Measurements from ENCODE around the gene ACOT13. TPM values are rescaled to one million over a fixed set of nuclear protein-coding genes. Genes with fewer than 3 reads are reported as not detected.
A peak's percentile ranks its signal among the peaks of the same experiment; 100 is the strongest.
"Not testable (repeated sequence)": the region's sequence is repeated elsewhere in the genome, so short reads cannot be mapped to it uniquely, and the experiment has no call there.

The ACOT13 gene
- total RNA-seq, 1 experiment from 2014 or later = 48.0 TPM

DNA sequence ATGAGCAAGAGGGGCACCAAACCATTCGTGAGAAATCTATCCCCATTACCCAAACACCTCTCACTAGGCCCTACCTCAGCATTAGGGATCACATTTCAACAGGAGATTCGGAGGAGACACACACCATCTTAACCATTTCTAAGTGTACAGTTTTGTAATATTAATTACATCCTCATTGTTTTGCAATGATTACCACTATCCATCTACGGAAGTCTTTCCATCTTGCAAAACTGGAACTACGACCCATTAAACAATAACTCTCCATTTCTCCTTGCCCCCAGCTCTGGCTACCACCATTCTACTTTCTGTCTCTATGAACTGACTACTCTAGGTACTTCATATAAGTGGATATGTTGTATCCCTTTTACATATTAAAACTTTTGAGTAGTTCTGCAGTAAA, 20.1 kb downstream of the ACOT13 start:
- no peak for DNase-seq (ENCODE audit: low spot score)

DNA sequence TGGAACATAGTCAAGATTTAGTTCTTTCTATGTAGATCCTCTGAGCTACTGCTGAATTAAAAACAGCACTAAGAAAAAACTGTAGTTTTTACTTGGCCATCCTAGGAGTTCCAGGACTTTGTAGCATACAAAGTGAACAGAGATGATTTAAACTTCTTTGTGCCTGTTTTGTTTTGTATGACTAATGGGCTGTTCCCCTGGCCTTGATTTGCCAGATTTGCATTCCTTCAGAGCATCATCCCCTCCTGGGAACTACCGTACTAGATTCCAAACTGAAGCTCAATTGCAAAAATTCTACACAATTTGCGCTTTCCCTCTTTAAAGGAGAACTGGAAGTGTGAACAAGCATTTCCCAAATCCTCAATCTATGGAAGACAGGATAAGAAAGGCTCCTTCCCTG, 23.1 kb downstream of the ACOT13 start:
- DNase-seq (ENCODE audit: low spot score) = no peak
- in situ Hi-C loops (cut with HindIII; ENCODE audit: low sequenced_read_pairs) = no loop called here

More for the DNA sequence above, 20.1 kb downstream of the ACOT13 start:
- in situ Hi-C loops (cut with HindIII; ENCODE audit: low sequenced_read_pairs) = no loop called here

- in situ Hi-C loops (cut with HindIII; ENCODE audit: low sequenced_read_pairs) = no loop called here
- no peak for DNase-seq (ENCODE audit: low spot score)
Observed at GRCh38 chr6:24690593-24690992, 23.7 kb downstream of the ACOT13 start.

GRCh38 chr6:24691550-24691949, 24.7 kb downstream of the ACOT13 start:
- DNase-seq (ENCODE audit: low spot score) = no peak
- in situ Hi-C loops (cut with HindIII; ENCODE audit: low sequenced_read_pairs) = no loop called here

GRCh38 chr6:24692003-24692402, 25.1 kb downstream of the ACOT13 start:
- DNase-seq (ENCODE audit: low spot score) = no peak
- in situ Hi-C loops (cut with HindIII; ENCODE audit: low sequenced_read_pairs) = no loop called here

DNA sequence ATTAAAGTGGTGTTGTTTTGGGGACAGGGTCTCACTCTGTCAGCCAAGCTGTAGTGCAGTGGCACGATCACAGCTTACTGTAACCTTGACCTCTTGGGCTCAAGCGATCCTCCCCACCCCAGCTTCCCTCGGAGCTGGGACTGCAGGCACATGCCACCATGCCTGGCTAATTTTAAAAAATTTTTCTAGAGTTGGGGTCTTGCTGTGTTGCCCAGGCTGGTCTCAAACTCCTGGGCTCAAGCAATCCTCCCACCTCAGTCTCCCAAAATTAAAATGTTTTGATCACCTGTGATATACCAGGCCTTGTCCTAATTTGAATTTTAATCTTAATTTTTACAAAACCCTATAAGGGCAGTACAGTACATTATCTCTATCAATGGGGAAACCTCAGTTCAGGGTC, 25.5 kb downstream of the ACOT13 start:
- in situ Hi-C loops (cut with HindIII; ENCODE audit: low sequenced_read_pairs) = no loop called here
- no peak for DNase-seq (ENCODE audit: low spot score)

GRCh38 chr6:24692848-24693592, 26.1 kb downstream of the ACOT13 start:
- DNase-seq (ENCODE audit: low spot score) = no peak
- in situ Hi-C loops (cut with HindIII; ENCODE audit: low sequenced_read_pairs) = no loop called here

- no peak for DNase-seq (ENCODE audit: low spot score)
- in situ Hi-C loops (cut with HindIII; ENCODE audit: low sequenced_read_pairs) = no loop called here
Observed at GRCh38 chr6:24694198-24694597, 27.3 kb downstream of the ACOT13 start.

DNA sequence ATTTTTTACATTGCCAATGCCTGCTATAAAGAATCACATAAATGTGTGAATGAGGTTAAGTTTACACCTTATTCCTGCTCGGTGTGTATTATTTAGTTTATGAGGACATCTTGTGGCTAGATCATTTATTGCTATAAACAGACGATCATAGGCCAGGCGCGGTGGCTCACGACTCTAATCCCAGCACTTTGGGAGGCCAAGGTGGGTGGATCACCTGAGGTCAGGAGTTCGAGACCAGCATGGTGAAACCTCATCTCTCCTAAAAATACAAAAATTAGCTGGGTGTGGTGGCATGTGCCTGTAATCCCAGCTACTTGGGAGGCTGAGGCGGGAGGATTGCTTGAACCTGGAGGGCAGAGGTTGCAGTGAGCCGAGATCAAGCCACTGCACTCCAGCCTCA, 28.8 kb downstream of the ACOT13 start:
- peak; percentile 74 for DNase-seq (ENCODE audit: low spot score)
- in situ Hi-C loops (cut with HindIII; ENCODE audit: low sequenced_read_pairs) = not testable (repeated sequence)

GRCh38 chr6:24696097-24696496, 29.2 kb downstream of the ACOT13 start:
- in situ Hi-C loops (cut with HindIII; ENCODE audit: low sequenced_read_pairs) = no loop called here
- no peak for DNase-seq (ENCODE audit: low spot score)

DNA sequence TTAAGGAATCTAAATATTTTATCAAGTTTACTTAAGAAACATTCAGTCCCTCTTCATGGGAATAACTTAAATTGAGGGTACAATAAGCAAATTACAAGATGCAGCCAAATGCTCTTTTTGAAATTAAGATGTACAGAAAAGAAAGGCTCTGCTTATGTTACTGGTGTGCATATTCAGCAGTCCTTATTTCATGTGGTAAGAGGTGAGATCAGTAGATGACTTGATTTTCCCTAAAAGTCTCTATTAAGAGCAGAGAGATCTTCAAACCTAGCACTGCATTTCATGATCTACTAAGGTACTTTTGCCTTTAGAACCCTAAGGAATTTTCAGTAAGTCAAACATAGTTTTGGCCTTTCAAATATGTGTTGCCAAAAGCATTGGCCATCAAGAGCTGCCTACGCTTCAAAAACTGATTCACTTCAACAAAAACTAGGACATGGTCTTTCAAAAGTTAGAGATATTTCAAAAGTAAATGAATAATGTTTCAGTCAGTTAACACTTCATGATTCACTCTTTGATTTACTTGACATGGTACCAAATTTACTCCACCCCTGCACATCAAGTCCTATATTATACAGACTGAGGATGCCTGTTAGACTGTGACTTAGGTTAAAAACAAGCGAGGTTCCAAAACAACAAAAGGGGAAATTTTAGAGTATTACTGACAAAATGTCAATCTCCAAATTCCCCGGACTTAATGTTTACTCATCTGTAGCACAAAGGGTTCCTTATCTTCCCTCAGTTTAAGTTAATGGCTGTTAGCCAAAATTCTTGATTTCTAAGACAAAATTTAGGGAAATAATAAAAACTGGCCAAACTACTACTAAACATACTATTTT, 32.9 kb downstream of the ACOT13 start:
- in situ Hi-C loops (cut with HindIII; ENCODE audit: low sequenced_read_pairs) = no loop called here

DNA sequence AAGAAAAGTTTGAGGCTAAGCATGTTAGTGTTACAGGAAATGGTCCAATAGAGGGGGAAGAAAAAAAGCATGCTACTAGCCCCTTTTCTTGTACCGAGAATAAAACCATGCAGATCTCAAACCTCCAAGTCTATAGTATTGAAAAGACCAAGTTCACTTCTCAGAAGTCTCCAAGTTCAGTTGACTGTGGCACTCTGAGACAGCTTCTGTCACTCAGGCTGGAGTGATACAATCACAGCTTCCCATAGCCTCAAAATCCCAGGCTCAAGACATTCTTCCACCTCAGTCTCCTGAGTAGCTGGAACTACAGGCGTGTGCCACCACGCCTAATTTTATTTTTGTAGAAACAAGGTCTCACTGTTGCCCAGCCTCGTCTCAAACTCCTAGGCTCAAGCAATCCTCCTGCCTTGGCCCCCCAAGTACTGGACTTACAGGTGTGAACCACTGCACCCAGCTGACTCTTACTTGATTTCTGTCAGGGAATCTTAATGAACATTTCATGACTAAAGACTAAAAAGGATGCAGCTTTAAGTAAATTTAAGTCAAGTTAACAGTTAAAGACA, 35.9 kb downstream of the ACOT13 start:
- no peak for DNase-seq (ENCODE audit: low spot score)
- in situ Hi-C loops (cut with HindIII; ENCODE audit: low sequenced_read_pairs) = no loop called here

More for the DNA sequence above, 32.9 kb downstream of the ACOT13 start:
- no peak for DNase-seq (ENCODE audit: low spot score)

GRCh38 chr6:24704468-24704867, 37.6 kb downstream of the ACOT13 start:
- no peak for DNase-seq (ENCODE audit: low spot score)
- in situ Hi-C loops (cut with HindIII; ENCODE audit: low sequenced_read_pairs) = no loop called here

- in situ Hi-C loops (cut with HindIII; ENCODE audit: low sequenced_read_pairs) = no loop called here
- DNase-seq (ENCODE audit: low spot score) = no peak
Observed at GRCh38 chr6:24708612-24709011, 41.7 kb downstream of the ACOT13 start.

GRCh38 chr6:24709014-24709711, 42.3 kb downstream of the ACOT13 start:
- in situ Hi-C loops (cut with HindIII; ENCODE audit: low sequenced_read_pairs) = no loop called here
- DNase-seq (ENCODE audit: low spot score) = no peak

- in situ Hi-C loops (cut with HindIII; ENCODE audit: low sequenced_read_pairs) = no loop called here
Observed at GRCh38 chr6:24710519-24711303, 43.8 kb downstream of the ACOT13 start.

DNA sequence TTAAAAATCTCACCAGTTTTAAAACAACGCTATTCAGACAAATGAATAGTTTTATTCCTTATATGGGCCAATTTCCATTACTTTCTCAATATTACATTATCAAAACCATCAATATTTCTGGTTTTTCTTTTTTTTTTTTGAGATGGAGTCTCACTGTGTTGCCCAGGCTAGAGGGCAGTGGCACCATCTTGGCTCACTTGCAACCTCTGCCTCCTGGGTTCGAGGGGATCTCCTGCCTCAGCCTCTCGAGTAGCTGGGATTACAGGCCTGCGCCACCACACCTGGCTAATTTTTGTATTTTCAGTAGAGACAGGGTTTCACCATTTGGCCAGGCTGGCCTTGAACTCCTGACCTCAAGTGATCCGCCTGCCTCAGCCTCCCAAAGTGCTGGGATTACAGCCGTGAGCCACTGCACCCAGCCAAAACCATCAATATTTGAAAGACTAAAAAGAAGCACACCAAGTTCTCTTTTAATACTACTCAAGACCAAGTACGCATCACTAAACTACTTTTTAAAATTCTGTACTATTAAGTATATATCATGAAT, 49.8 kb downstream of the ACOT13 start:
- in situ Hi-C loops (cut with HindIII; ENCODE audit: low sequenced_read_pairs); DNase-seq (ENCODE audit: low spot score): not testable (repeated sequence)

More at GRCh38 chr6:24710519-24711303, 43.8 kb downstream of the ACOT13 start:
- DNase-seq (ENCODE audit: low spot score) = no peak

DNA sequence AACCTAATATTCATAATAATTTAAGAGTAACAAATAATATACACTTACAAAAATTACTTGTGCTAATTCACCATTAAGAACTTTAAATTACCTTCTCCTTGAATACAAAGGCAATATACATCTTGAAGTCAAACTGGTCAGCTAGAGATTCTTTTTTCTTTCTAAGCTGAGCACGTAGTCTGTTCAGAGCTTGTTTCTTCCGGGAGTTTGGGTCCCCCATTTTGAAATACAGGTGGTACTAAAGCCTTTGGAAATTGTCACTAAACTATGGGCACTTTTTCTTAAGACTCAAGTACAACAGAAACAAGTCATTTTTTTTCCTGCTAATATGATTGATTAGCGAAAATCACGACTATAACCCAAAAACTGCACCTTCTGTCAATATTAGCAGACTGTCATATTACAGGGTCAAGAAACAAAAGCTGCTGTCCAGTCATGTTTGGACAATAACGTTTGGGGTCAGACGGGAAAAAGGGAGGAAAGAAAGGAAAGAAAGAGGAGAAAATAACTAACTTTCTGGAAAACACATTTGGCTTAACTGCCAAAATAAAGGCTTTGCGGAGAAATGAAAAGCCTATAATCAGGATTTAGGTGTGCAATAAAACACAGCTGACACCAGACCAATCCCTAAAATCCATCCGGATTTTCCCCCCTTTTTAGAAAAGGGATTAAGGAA, 51.7 kb downstream of the ACOT13 start:
- in situ Hi-C loops (cut with HindIII; ENCODE audit: low sequenced_read_pairs) = no loop called here
- DNase-seq (ENCODE audit: low spot score) = no peak
